Naive B cell (primary cell): ENCODE measurements around the gene ANKRD23. TPM values are rescaled to one million over a fixed set of nuclear protein-coding genes. Genes with fewer than 3 reads are reported as not detected.
"Not testable (repeated sequence)": the region's sequence is repeated elsewhere in the genome, so short reads cannot be mapped to it uniquely, and the experiment has no call there.

Source experiments
- ATAC-seq, 2 donors: fragments of 150-1000 bp; cut with Tn5 transposase; 2 replicates each; pipeline ENCODE4 v1.10.0; 2021; ENCODE audit warnings: low read depth in 2 of 2, mild to moderate bottlenecking in 2 of 2, moderate library complexity in 2 of 2
- DNase-seq: peaks from one replicate; pipeline ENCODE4 v3.0.0; 2022
- H3K27ac Mint-ChIP-seq, 6 donors: one replicate each; pipeline ENCODE4 v1.8.0; 2020 to 2022; ENCODE audit warnings: mild to moderate bottlenecking in 6 of 6, mixed read lengths in 6 of 6, moderate library complexity in 5 of 6, inconsistent platforms in 2 of 6
- H3K27me3 Mint-ChIP-seq, 3 donors: one replicate each; pipeline ENCODE4 v1.8.0; 2021 to 2022; ENCODE audit warnings: mixed read lengths in 3 of 3, mild to moderate bottlenecking in 1 of 3
- H3K36me3 Mint-ChIP-seq, 2 donors: one replicate each; pipeline ENCODE4 v1.8.0; 2020 to 2022; ENCODE audit warnings: mixed read lengths in 2 of 2, inconsistent platforms in 1 of 2, mild to moderate bottlenecking in 1 of 2
- H3K4me1 Mint-ChIP-seq, 3 donors: one replicate each; pipeline ENCODE4 v1.8.0; 2020 to 2022; ENCODE audit warnings: mixed read lengths in 3 of 3, inconsistent platforms in 1 of 3, mild to moderate bottlenecking in 1 of 3, moderate library complexity in 1 of 3
- H3K4me3 Mint-ChIP-seq, 8 donors: one replicate each; pipeline ENCODE4 v1.8.0; 2020 to 2022; ENCODE audit warnings: mild to moderate bottlenecking in 8 of 8, mixed read lengths in 8 of 8, moderate library complexity in 8 of 8, inconsistent platforms in 2 of 8
- H3K9me3 Mint-ChIP-seq, 7 donors: one replicate each; pipeline ENCODE4 v1.8.0; 2020 to 2022; ENCODE audit warnings: mixed read lengths in 7 of 7, mild to moderate bottlenecking in 5 of 7, inconsistent platforms in 2 of 7, moderate library complexity in 1 of 7
- polyA plus RNA-seq, 6 donors: library from polyadenylated mRNA; unstranded; fragments of 300-500 nt; fragmentation: Illumina TruSeq; gene quantifications; one replicate each; pipeline ENCODE4 v1.2.3, GENCODE V29; 2021; ENCODE audit warnings: low read depth in 6 of 6

ANKRD23 gene
- polyA plus RNA-seq, 6 donors from 2014 or later = 0.44 to 1.4 (median 1.1) TPM; not detected in 2

- Mint-ChIP-seq H3K9me3 (no peaks in the 10 kb centered on the region), H3K4me3 (peak overlapping the region in 1 of 8 donors; percentile 29), H3K36me3 (peaks cover 0 to 8% of the 10 kb centered on the region in 2 donors), H3K4me1 (no peaks in the 10 kb centered on the region), H3K27me3 (no peaks in the 10 kb centered on the region), H3K27ac (peak overlapping the region in 3 of 6 donors; percentile 7 to 56 (median 52))
- no peak for ATAC-seq
- no peak for DNase-seq
Observed at GRCh38 chr2:96798733-96799622, 44.8 kb downstream of the ANKRD23 start.

DNA sequence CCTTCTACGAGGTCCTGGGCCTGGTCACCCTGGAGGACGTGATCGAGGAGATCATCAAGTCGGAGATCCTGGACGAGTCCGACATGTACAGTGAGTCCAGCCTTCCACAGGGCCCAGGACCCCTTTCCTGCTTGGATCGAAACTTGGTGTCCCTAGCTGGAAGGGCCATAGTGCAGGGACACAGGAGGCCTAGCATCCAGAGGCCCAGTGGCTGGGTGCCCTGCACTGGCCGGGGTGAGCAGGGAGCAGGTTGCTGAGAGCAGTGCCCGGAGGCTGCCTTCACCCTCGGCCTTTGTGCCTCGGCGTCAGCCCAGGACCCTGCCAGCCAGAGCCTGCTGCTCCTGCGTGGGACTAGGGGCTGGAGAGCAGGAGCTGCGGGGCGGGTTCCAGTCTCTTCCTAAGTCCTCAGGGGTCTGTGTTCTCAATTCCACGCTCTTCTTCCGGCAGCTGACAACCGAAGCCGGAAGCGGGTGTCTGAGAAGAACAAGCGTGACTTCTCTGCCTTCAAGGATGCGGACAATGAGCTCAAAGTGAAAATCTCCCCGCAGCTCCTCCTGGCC is 46.7 kb downstream of the ANKRD23 start:
- Mint-ChIP-seq H3K36me3 (peaks cover 0 to 8% of the 10 kb centered on the region in 2 donors), H3K27me3 (no peaks in the 10 kb centered on the region), H3K4me3 (no peak overlapping the region), H3K27ac (no peak overlapping the region), H3K9me3 (no peaks in the 10 kb centered on the region), H3K4me1 (peaks cover 5 to 14% (median 5%) of the 10 kb centered on the region in 3 donors)
- ATAC-seq = no peak
- no peak for DNase-seq

GRCh38 chr2:96796497-96796896 is 47.3 kb downstream of the ANKRD23 start:
- not testable (repeated sequence) for H3K36me3 Mint-ChIP-seq, H3K27ac Mint-ChIP-seq, DNase-seq, H3K27me3 Mint-ChIP-seq, H3K9me3 Mint-ChIP-seq, ATAC-seq
- peak overlapping the region in 1 of 8 donors; percentile 25 for H3K4me3 Mint-ChIP-seq
- H3K4me1 Mint-ChIP-seq = peaks cover 5 to 14% (median 5%) of the 10 kb centered on the region in 3 donors

DNA sequence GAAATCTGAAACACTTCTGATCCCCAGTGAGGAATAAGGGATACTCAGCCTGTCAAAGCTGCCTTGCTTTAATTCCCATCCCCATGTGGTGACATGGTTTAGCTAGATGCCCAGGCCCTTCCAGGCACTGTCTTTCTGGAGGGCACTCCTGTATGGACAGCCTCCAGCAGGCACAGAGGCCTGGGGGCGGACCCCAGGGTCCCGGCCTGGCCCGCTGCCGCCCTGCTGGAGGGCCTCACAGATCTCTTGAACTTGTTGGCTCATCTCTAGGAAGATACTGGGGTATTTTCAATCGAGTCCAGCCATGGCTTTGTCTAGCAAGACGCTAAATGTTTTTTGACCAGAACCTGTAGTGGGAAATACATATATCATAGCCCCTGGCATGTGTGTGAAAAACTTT is 48.7 kb downstream of the ANKRD23 start:
- H3K9me3 Mint-ChIP-seq = no peaks in the 10 kb centered on the region
- peaks cover 5 to 14% (median 5%) of the 10 kb centered on the region in 3 donors for H3K4me1 Mint-ChIP-seq
- peak overlapping the region in 2 of 6 donors; percentile 39 to 69 for H3K27ac Mint-ChIP-seq
- no peak for ATAC-seq
- no peak overlapping the region for H3K4me3 Mint-ChIP-seq
- no peaks in the 10 kb centered on the region for H3K27me3 Mint-ChIP-seq
- peaks cover 0 to 8% of the 10 kb centered on the region in 2 donors for H3K36me3 Mint-ChIP-seq
- DNase-seq = no peak

DNA sequence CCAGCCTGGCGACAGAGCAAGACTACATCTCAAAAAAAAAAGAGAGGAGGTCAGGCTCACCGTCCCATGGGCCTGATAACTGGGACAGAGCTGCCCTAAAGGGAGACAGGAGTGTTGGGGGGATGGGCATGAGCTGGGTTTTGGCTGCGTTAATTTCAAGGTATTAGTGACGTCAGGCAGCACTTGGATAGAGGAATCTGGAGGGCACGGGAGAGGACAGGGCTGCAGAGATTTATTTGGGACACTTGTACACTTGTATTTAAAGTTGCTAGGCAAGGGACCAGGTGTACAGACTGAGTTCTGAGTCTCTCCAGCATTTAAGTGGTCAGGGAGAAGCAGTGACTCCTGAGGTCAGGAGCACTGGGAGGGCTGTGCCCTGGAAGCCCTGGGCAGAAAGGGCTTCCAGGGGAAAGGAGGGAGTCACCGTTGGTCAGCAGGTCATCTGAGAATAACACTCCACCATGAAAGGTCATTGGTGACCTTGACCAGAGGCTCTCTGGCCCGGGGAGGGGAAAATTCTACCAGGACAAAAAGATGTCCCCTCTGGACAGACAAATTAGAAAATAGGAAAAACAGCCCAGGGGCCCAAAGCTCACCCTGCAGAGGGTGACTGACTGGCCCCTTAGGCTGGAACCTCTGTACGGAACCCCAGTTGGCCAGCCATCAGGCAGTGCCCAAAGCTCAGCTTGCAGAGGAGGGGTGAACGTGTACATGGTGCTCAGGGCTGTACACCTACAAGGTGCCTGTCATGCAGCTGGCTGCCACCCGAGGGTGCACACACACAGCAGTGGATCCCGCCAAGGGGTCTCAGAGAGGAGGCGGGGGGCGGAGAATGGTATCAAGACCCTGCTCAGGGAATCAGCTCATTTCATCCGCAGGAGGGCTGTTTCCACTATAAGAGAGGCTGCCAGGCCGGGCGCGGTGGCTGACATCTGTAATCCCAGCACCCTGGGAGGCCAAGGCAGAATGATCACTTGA is 50.8 kb downstream of the ANKRD23 start:
- ATAC-seq (no peak), DNase-seq (no peak)
- Mint-ChIP-seq H3K27me3 (no peaks in the 10 kb centered on the region), H3K4me1 (peaks cover 7 to 18% (median 7%) of the 10 kb centered on the region in 3 donors), H3K36me3 (no peaks in the 10 kb centered on the region), H3K4me3 (no peak overlapping the region), H3K27ac (peak overlapping the region in 5 of 6 donors; percentile 16 to 80 (median 49)), H3K9me3 (no peaks in the 10 kb centered on the region)

GRCh38 chr2:96789245-96789617 is 54.6 kb downstream of the ANKRD23 start:
- Mint-ChIP-seq H3K27me3 (no peaks in the 10 kb centered on the region), H3K9me3 (no peaks in the 10 kb centered on the region), H3K27ac (no peak overlapping the region), H3K4me1 (peaks cover 7 to 18% (median 11%) of the 10 kb centered on the region in 3 donors), H3K36me3 (no peaks in the 10 kb centered on the region), H3K4me3 (no peak overlapping the region)
- ATAC-seq = no peak
- no peak for DNase-seq

- Mint-ChIP-seq H3K27me3 (no peaks in the 10 kb centered on the region), H3K4me3 (no peak overlapping the region), H3K27ac (no peak overlapping the region), H3K36me3 (no peaks in the 10 kb centered on the region), H3K9me3 (no peaks in the 10 kb centered on the region), H3K4me1 (peaks cover 7 to 16% (median 14%) of the 10 kb centered on the region in 3 donors)
- no peak for ATAC-seq
- no peak for DNase-seq
Observed at GRCh38 chr2:96788442-96789244, 55.2 kb downstream of the ANKRD23 start.

Other genes starting within 250 kb of the ANKRD23 start
- 10 to 100 TPM in 1 of 6 donors, 1 to 10 TPM in 5; 1.1 to 15.6 (median 8.0) TPM for gene KANSL3, start 205.7 kb downstream of the ANKRD23 start, polyA plus RNA-seq
- not detected for gene FER1L5, start 201.3 kb downstream of the ANKRD23 start, polyA plus RNA-seq
- 10 to 100 TPM in 5 of 6 donors, 1 to 10 TPM in 1; 9.3 to 18.9 (median 16.8) TPM for gene LMAN2L, start 104.0 kb downstream of the ANKRD23 start, polyA plus RNA-seq
- gene CNNM4, start 83.1 kb downstream of the ANKRD23 start, polyA plus RNA-seq = 1 to 10 TPM in 5 of 6 donors, not detected in 1; 3.3 to 9.4 (median 6.3) TPM
- 10 to 100 TPM in 1 of 6 donors, 1 to 10 TPM in 5; 4.3 to 16.3 (median 6.1) TPM for gene CNNM3, start 27.8 kb downstream of the ANKRD23 start, polyA plus RNA-seq
- gene ANKRD39, start 14.0 kb upstream of the ANKRD23 start, polyA plus RNA-seq = 10 to 100 TPM in 5 of 6 donors, 1 to 10 TPM in 1; 7.3 to 22.8 (median 20.0) TPM
- under 1 TPM in 1 of 6 donors, not detected in 5; 0.82 TPM for gene SEMA4C, start 26.1 kb upstream of the ANKRD23 start, polyA plus RNA-seq
- gene FAM178B, start 142.6 kb upstream of the ANKRD23 start, polyA plus RNA-seq = not detected